Small intestine (tissue), 7 donors: ENCODE data around the gene KCNJ12. TPM values are rescaled to one million over a fixed set of nuclear protein-coding genes. Genes with fewer than 3 reads are reported as not detected.

Experiments used
- DNase-seq, 2 donors: peaks; one replicate each; pipeline versions ENCODE4 v3.0.0 to v3.0.0-alpha.2; 2013
- FAIRE-seq: peaks from 2 replicates; lab custom pipeline; 2012; peaks lifted over from hg19 to GRCh38; lab: Jason Lieb, UNC
- H3K27ac ChIP-seq, 3 donors: one replicate each; pipeline ENCODE4 v1.5.1; 2013; ENCODE audit warnings: low read length in 2 of 3, mild to moderate bottlenecking in 2 of 3, control low read depth in 1 of 3, inconsistent platforms in 1 of 3, low read depth in 1 of 3, moderate library complexity in 1 of 3
- H3K27me3 ChIP-seq, 3 donors: one replicate each; pipeline ENCODE4 v1.6.1; 2013; ENCODE audit warnings: low read length in 3 of 3, inconsistent platforms in 1 of 3; ENCODE audit not compliant: control insufficient read depth in 3 of 3, insufficient read depth in 3 of 3
- H3K36me3 ChIP-seq, 3 donors: one replicate each; pipeline ENCODE4 v1.6.1; 2013; ENCODE audit warnings: low read length in 3 of 3, inconsistent platforms in 1 of 3, low read depth in 1 of 3, mild to moderate bottlenecking in 1 of 3, moderate library complexity in 1 of 3; ENCODE audit not compliant: control insufficient read depth in 3 of 3, insufficient read depth in 2 of 3
- H3K4me1 ChIP-seq, 3 donors: one replicate each; pipeline ENCODE4 v1.6.1; 2013; ENCODE audit warnings: low read length in 2 of 3, inconsistent platforms in 1 of 3, low read depth in 1 of 3, mild to moderate bottlenecking in 1 of 3, moderate library complexity in 1 of 3; ENCODE audit not compliant: control insufficient read depth in 3 of 3, insufficient read depth in 2 of 3
- H3K4me3 ChIP-seq, 3 donors: one replicate each; pipeline ENCODE4 v1.5.1; 2013; ENCODE audit warnings: low read length in 3 of 3, control low read depth in 1 of 3, inconsistent platforms in 1 of 3, low read depth in 1 of 3, mild to moderate bottlenecking in 1 of 3, moderate library complexity in 1 of 3
- H3K9me3 ChIP-seq, 2 donors: one replicate each; pipeline ENCODE4 v1.6.1; 2013; ENCODE audit warnings: low read depth in 1 of 2, low read length in 1 of 2; ENCODE audit not compliant: control insufficient read depth in 2 of 2, insufficient read depth in 1 of 2
- WGBS, 3 donors: extraction: QIAGEN DNeasy Blood & Tissue Kit; methylation state at CpG; one replicate each; pipeline ENCODE4 v1.1.7; 2013; 5-methylcytosine and 5-hydroxymethylcytosine counted together
- polyA plus RNA-seq, 4 donors: library from polyadenylated mRNA; stranded (reverse) in 3 of 4; unstranded in 1 of 4; fragments of 200-250 nt in 3 of 4; fragments of 120-200 nt in 1 of 4; gene quantifications; one replicate each; pipeline versions ENCODE4 v1.2.1 to v1.2.3, GENCODE V29; 2013
- donor health status: healthy with polysubstance abuse.
- donor health status: control.
- donor health status: control.
- donor health status: Bipolar disorder and iron deficiency.
- donor health status: healthy.

KCNJ12 gene
- polyA plus RNA-seq, 4 donors = 2.0 to 17.8 TPM; not detected in 2

- FAIRE-seq = no peak
- Histone ChIP-seq H3K27me3 (peaks cover 0 to 20% (median 3%) of the 10 kb centered on the region in 3 donors), H3K9me3 (no peaks in the 10 kb centered on the region), H3K36me3 (no peaks in the 10 kb centered on the region), H3K4me1 (peaks cover 0 to 6% (median 0%) of the 10 kb centered on the region in 3 donors), H3K4me3 (no peak overlapping the region), H3K27ac (no peak overlapping the region)
- DNase-seq = no peak
- 68 to 84% (median 77%) methylated on average over 8 of the region's 8 CpGs for WGBS, 3 donors
Measured at GRCh38 chr17:21459536-21459935, 83.4 kb downstream of the KCNJ12 start.

DNA sequence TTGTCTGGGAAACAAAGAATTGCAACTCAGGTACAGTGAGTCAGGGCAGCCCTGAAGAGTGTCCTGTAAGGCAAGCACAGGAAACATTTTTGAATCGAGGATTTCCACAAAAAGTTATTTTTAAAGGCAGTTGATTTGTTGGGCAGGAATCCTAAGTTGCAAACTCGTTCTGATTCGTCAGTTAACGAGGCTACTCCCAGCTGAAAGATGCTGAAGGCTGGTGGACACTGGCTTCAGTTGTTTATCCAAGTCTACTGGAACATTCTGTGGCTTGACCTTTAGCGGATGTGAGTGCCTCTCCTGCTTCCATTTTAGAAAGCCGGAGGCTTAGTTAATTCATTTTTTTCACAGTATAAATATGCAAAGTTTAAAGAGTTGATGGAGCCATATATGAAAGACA, 84.2 kb downstream of the KCNJ12 start:
- WGBS, 3 donors = 56 to 76% (median 66%) methylated on average over 6 of the region's 6 CpGs

DNA sequence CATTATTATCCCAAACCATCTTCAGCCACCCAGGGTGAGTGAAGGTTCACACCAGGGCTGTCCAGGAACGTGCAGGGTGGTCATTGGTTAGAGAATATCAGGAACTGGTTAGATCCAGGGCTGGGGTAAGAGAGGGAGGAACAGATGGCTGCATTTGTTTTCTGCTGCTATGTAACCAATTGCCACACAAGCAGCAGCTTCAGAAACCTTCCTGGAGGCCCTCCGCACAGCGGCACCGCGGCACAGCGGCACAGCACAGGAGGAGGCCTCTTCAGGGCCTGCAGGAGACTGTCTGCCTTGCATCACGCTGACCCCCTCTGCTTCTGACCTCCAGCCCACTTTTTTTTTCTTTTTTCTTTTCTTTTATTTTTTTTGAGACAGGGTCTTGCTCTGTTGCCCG, 86.1 kb downstream of the KCNJ12 start:
- 89 to 95% (median 91%) methylated on average over 8 of the region's 8 CpGs for WGBS, 3 donors
- no peak for FAIRE-seq
- Histone ChIP-seq H3K27ac (no peak overlapping the region), H3K36me3 (no peaks in the 10 kb centered on the region), H3K9me3 (no peaks in the 10 kb centered on the region), H3K27me3 (peaks cover 0 to 20% (median 3%) of the 10 kb centered on the region in 3 donors), H3K4me1 (peaks cover 0 to 6% (median 0%) of the 10 kb centered on the region in 3 donors), H3K4me3 (no peak overlapping the region)
- DNase-seq = no peak

More for the DNA sequence above, 84.2 kb downstream of the KCNJ12 start:
- no peak for DNase-seq
- Histone ChIP-seq H3K27ac (no peak overlapping the region), H3K36me3 (no peaks in the 10 kb centered on the region), H3K27me3 (peaks cover 0 to 20% (median 3%) of the 10 kb centered on the region in 3 donors), H3K4me1 (peaks cover 0 to 6% (median 0%) of the 10 kb centered on the region in 3 donors), H3K4me3 (no peak overlapping the region), H3K9me3 (no peaks in the 10 kb centered on the region)
- no peak for FAIRE-seq

DNA sequence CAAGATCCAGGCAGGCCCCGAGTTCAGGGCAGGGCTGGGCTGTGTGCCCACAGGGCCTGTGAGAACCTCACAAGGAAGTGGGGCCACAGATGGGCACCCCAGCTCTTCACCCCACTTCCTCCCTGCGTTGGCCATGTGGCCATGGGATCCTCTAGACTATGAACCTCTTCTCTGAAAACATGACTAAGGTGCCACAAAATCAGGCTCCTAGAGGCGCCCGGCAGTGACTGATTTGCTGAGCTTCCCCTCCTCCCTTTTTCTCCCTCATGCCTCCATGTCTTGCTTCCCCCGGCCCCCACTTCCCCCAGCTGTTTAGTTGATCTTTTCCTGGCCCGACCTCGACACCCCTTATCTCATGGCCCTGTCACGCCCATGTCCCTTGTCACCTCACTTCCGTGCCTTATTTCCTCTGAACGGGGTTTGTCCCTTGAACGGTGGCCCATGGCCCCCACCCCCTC, 87.1 kb downstream of the KCNJ12 start:
- 24 to 28% (median 28%) methylated on average over 11 of the region's 11 CpGs for WGBS, 3 donors
- H3K27me3 ChIP-seq = peaks cover 0 to 23% (median 3%) of the 10 kb centered on the region in 3 donors
- DNase-seq = peak in 1 of 2 donors; percentile 26
- no peaks in the 10 kb centered on the region for H3K9me3 ChIP-seq
- H3K36me3 ChIP-seq = no peaks in the 10 kb centered on the region
- H3K4me3 ChIP-seq = no peak overlapping the region
- no peak for FAIRE-seq
- H3K4me1 ChIP-seq = peaks cover 0 to 6% (median 0%) of the 10 kb centered on the region in 3 donors
- no peak overlapping the region for H3K27ac ChIP-seq

GRCh38 chr17:21463779-21464407, 87.7 kb downstream of the KCNJ12 start:
- Histone ChIP-seq H3K27ac (no peak overlapping the region), H3K4me3 (no peak overlapping the region), H3K36me3 (no peaks in the 10 kb centered on the region), H3K4me1 (peaks cover 0 to 6% (median 0%) of the 10 kb centered on the region in 3 donors), H3K9me3 (no peaks in the 10 kb centered on the region), H3K27me3 (peaks cover 0 to 23% (median 3%) of the 10 kb centered on the region in 3 donors)
- DNase-seq = peak in 1 of 2 donors; percentile 29
- no peak for FAIRE-seq
- 17 to 49% (median 45%) methylated on average over 48 of the region's 48 CpGs for WGBS, 3 donors

DNA sequence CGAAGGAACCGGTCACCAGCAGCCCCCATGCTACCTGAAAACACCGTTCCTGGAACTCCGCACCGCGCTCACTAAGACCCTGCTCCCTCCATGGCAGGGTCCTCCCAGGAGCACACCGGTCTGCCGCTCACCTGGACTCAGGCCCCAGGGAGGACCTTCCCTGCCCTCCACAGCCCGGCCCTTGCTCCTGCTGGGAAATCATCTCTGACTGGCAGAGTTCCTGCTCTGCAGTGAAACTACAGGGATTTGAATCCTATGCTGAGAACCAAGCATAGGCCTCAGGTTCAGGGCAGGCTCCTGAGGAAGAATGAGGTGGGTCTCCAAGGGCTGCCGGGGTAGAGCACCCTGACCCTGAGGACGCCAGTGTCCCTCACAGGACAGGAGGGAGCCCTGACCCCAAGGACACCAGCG, 88.5 kb downstream of the KCNJ12 start:
- no peak for FAIRE-seq
- Histone ChIP-seq H3K27me3 (peaks cover 0 to 22% (median 3%) of the 10 kb centered on the region in 3 donors), H3K27ac (no peak overlapping the region), H3K9me3 (no peaks in the 10 kb centered on the region), H3K4me1 (peaks cover 0 to 6% (median 0%) of the 10 kb centered on the region in 3 donors), H3K36me3 (no peaks in the 10 kb centered on the region), H3K4me3 (no peak overlapping the region)
- DNase-seq = no peak
- WGBS, 3 donors = 78 to 80% (median 79%) methylated on average over 12 of the region's 12 CpGs

DNA sequence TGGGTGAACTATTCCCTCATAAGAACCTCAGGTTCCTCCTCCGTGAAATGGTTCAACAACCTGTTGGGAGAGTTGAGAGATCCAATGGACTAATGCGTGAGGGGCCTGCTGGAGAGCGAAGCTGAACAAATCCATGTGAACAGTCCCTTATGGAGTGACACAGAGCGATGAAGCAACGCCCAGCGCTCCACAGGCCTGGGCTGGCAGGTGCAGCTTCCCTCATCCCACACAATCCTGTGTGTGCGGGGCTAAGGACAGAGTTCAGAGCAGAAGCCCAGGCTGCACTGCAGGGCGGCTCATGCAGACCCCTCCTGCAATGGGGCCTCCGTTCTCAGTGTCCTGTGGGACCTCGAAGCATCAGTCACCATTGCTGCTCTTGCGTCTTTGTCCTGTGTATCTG, 90.4 kb downstream of the KCNJ12 start:
- Histone ChIP-seq H3K9me3 (no peaks in the 10 kb centered on the region), H3K27ac (no peak overlapping the region), H3K4me1 (peaks cover 0 to 6% (median 0%) of the 10 kb centered on the region in 3 donors), H3K27me3 (peaks cover 0 to 18% (median 3%) of the 10 kb centered on the region in 3 donors), H3K4me3 (no peak overlapping the region), H3K36me3 (no peaks in the 10 kb centered on the region)
- no peak for FAIRE-seq
- WGBS, 3 donors = 80 to 91% (median 80%) methylated on average over 11 of the region's 11 CpGs
- no peak for DNase-seq

DNA sequence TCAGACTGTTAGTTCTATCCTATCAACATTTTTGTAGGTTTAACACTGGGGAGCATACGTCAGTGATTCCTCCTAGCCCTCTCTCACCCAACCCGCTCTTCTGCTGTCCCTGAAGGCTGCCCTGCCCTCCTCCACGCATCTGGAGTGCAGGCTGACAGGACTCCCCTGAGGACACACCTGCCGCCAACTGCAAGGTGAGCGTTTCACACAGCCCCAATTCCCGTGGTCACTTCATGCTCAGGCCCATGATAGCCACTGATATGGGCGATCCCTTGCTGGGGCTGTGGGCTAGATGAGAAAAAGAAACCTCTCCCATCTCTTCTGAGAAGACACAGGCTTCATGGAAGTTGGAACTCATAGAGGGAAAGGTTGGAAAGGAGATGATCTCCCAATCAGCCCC, 91.0 kb downstream of the KCNJ12 start:
- DNase-seq = no peak
- H3K36me3 ChIP-seq = no peaks in the 10 kb centered on the region
- H3K27me3 ChIP-seq = peaks cover 0 to 18% (median 3%) of the 10 kb centered on the region in 3 donors
- no peak overlapping the region for H3K4me3 ChIP-seq
- no peak for FAIRE-seq
- H3K27ac ChIP-seq = no peak overlapping the region
- no peaks in the 10 kb centered on the region for H3K9me3 ChIP-seq
- peaks cover 0 to 6% (median 0%) of the 10 kb centered on the region in 3 donors for H3K4me1 ChIP-seq
- WGBS, 3 donors = 59 to 72% (median 65%) methylated on average over 7 of the region's 7 CpGs
